HCT116 (cell line): ENCODE results near the gene STAG1. TPM values are rescaled to one million over a fixed set of nuclear protein-coding genes. Genes with fewer than 3 reads are reported as not detected.

Source experiments
- ATAC-seq: fragments of 200-7000 bp; cut with Tn5 transposase; 2 replicates; pipeline ENCODE4 v1.9.1; 2020; ENCODE audit warnings: mild to moderate bottlenecking, moderate library complexity
- BruUV-seq: library from RNA; stranded (reverse); fragments of 400-500 nt; replicated peaks from 2 replicates; lab custom pipeline; 2021; lab: Mats Ljungman, UMichigan
- CTCF ChIA-PET: fragments of 300-600 bp; sonication (Branson Sonifier 250); formaldehyde crosslinking; loops from one replicate; lab custom pipeline; 2021; ENCODE audit warnings: antibody characterized with exemption; lab: Charles Lee
- POLR2A ChIA-PET: fragments of 300-600, 350-600 bp; sonication (Branson Sonifier 250); formaldehyde crosslinking; loops from one replicate; lab custom pipeline; 2021; ENCODE audit warnings: antibody characterized with exemption; lab: Charles Lee
- RAD21 ChIA-PET, 2 experiments: fragments of 300-600 bp; sonication (Branson Sonifier 250); formaldehyde crosslinking; loops; one replicate each; lab custom pipeline; 2023; ENCODE audit warnings: low total read pairs in 2 of 2; ENCODE audit not compliant: uncharacterized antibody in 2 of 2, unreplicated experiment in 2 of 2, low non-redundant PET in 1 of 2; lab: Charles Lee
- DNase-seq: peaks from one replicate; pipeline ENCODE4 v3.0.0-alpha.2; 2010; ENCODE audit warnings: low read depth, low spot score
- H2AFZ ChIP-seq: fragments of 200-600 bp; shearing (Covaris generic), sonication (generic); 2 replicates; pipeline ENCODE4 v1.6.1; 2017; ENCODE audit warnings: low read depth, mixed run types, mixed read lengths, antibody characterized with exemption, low read length; ENCODE audit not compliant: poor library complexity, severe bottlenecking
- H3K27ac ChIP-seq: 2 replicates; pipeline ENCODE4 v1.5.1; 2012; ENCODE audit warnings: low read depth, low read length
- H3K27me3 ChIP-seq: fragments of 200-600 bp; sonication (generic); 2 replicates; pipeline ENCODE4 v1.6.1; 2016; ENCODE audit warnings: mixed run types, low read length, mixed read lengths; ENCODE audit not compliant: insufficient read depth
- H3K36me3 ChIP-seq, 2 experiments: fragments of 200-500 bp in 1 of 2; fragments of 200-600 bp in 1 of 2; sonication (Bioruptor generic) in 1 of 2; sonication (generic) in 1 of 2; 2 replicates each; pipeline versions ENCODE4 v1.5.1 to v1.6.1; 2014 to 2016; ENCODE audit warnings: low read length in 2 of 2, inconsistent platforms in 1 of 2, mixed read lengths in 1 of 2, mixed run types in 1 of 2; ENCODE audit not compliant: insufficient read depth in 2 of 2, control insufficient read depth in 1 of 2
- H3K4me1 ChIP-seq, 2 experiments: fragments of 200-600 bp in 1 of 2; sonication (generic) in 1 of 2; 2 replicates each; pipeline versions ENCODE4 v1.5.1 to v1.6.1; 2012 to 2017; ENCODE audit warnings: low read length in 2 of 2, inconsistent platforms in 1 of 2, mild to moderate bottlenecking in 1 of 2, mixed read lengths in 1 of 2, mixed run types in 1 of 2, moderate library complexity in 1 of 2; ENCODE audit not compliant: insufficient read depth in 2 of 2, control insufficient read depth in 1 of 2
- H3K4me2 ChIP-seq: fragments of 200-600 bp; sonication (generic); 2 replicates; pipeline ENCODE4 v1.6.1; 2017; ENCODE audit warnings: mixed run types, low read length, mixed read lengths
- H3K4me3 ChIP-seq, 2 experiments: fragments of 200-600 bp in 1 of 2; sonication (generic) in 1 of 2; replicated peaks in 1 of 2; 2 replicates each; pipeline ENCODE4 v1.5.1; 2011 to 2016; ENCODE audit warnings: low read length in 2 of 2, control low read depth in 1 of 2, low read depth in 1 of 2, mild to moderate bottlenecking in 1 of 2, mixed read lengths in 1 of 2, mixed run types in 1 of 2
- H3K79me2 ChIP-seq: fragments of 200-600 bp; sonication (generic); 2 replicates; pipeline ENCODE4 v1.6.1; 2017; ENCODE audit warnings: mild to moderate bottlenecking, mixed run types, low read length, moderate library complexity, mixed read lengths; ENCODE audit not compliant: insufficient read depth
- H3K9ac ChIP-seq: fragments of 200-600 bp; sonication (generic); 2 replicates; pipeline ENCODE4 v1.6.1; 2016; ENCODE audit warnings: low read length, mixed read lengths
- H3K9me2 ChIP-seq: fragments of 200-600 bp; sonication (generic), shearing (Covaris generic); 2 replicates; pipeline ENCODE4 v1.6.1; 2017; ENCODE audit warnings: mixed run types, mild to moderate bottlenecking, moderate library complexity; ENCODE audit not compliant: insufficient read depth
- H3K9me3 ChIP-seq, 2 experiments: fragments of 200-500 bp in 1 of 2; fragments of 200-600 bp in 1 of 2; sonication (Bioruptor generic) in 1 of 2; sonication (generic) in 1 of 2; 2 replicates each; pipeline ENCODE4 v1.6.1; 2014 to 2017; ENCODE audit warnings: low read length in 2 of 2, mixed read lengths in 2 of 2, inconsistent platforms in 1 of 2, low read depth in 1 of 2, mild to moderate bottlenecking in 1 of 2, mixed run types in 1 of 2, moderate library complexity in 1 of 2; ENCODE audit not compliant: control insufficient read depth in 1 of 2, insufficient read depth in 1 of 2
- H4K20me1 ChIP-seq: fragments of 200-600 bp; sonication (generic), shearing (Covaris generic); 2 replicates; pipeline ENCODE4 v1.6.1; 2017; ENCODE audit warnings: mixed run types, mild to moderate bottlenecking, moderate library complexity; ENCODE audit not compliant: insufficient read depth
- ATF3 ChIP-seq: IDR thresholded peaks from 2 replicates; pipeline ENCODE4 v1.6.1; 2012
- CEBPB ChIP-seq: IDR thresholded peaks from 2 replicates; pipeline ENCODE4 v1.6.1; 2012; ENCODE audit warnings: low read depth
- EGR1 ChIP-seq: IDR thresholded peaks from 2 replicates; pipeline ENCODE4 v1.6.1; 2012; ENCODE audit warnings: low read depth
- ELF1 ChIP-seq: IDR thresholded peaks from 2 replicates; pipeline ENCODE4 v1.6.1; 2012; ENCODE audit warnings: low read depth, borderline replicate concordance
- EZH2 ChIP-seq: fragments of 200-600 bp; sonication (generic); IDR thresholded peaks from 2 replicates; pipeline ENCODE4 v1.6.1; 2017; ENCODE audit warnings: antibody characterized with exemption, mixed run types
- EZH2phosphoT487 ChIP-seq: fragments of 200-600 bp; IDR thresholded peaks from 2 replicates; pipeline ENCODE4 v1.6.1; 2018; ENCODE audit warnings: antibody characterized with exemption, borderline replicate concordance
- FOSL1 ChIP-seq: IDR thresholded peaks from 2 replicates; pipeline ENCODE4 v1.6.1; 2012; ENCODE audit warnings: low read depth
- JUND ChIP-seq: IDR thresholded peaks from 2 replicates; pipeline ENCODE4 v1.6.1; 2012
- MAX ChIP-seq: IDR thresholded peaks from 2 replicates; pipeline ENCODE4 v1.6.1; 2012
- POLR2A ChIP-seq: IDR thresholded peaks from 2 replicates; pipeline ENCODE4 v1.7.0; 2011; ENCODE audit warnings: borderline replicate concordance; ENCODE audit not compliant: insufficient read depth, insufficient read length; ENCODE audit errors: extremely low read depth
- POLR2AphosphoS5 ChIP-seq: IDR thresholded peaks from 2 replicates; pipeline ENCODE4 v1.6.1; 2011; ENCODE audit warnings: mild to moderate bottlenecking, low read depth, low read length, moderate library complexity
- SIN3A ChIP-seq: IDR thresholded peaks from 2 replicates; pipeline ENCODE4 v1.6.1; 2012; ENCODE audit warnings: low read depth
- SP1 ChIP-seq: IDR thresholded peaks from 2 replicates; pipeline ENCODE4 v1.6.1; 2012; ENCODE audit warnings: low read depth
- SRF ChIP-seq: IDR thresholded peaks from 2 replicates; pipeline ENCODE4 v1.6.1; 2012; ENCODE audit warnings: low read depth
- TCF7L2 ChIP-seq: IDR thresholded peaks from 2 replicates; pipeline ENCODE4 v1.7.0; 2011; ENCODE audit warnings: borderline replicate concordance, inconsistent platforms; ENCODE audit not compliant: insufficient read depth, insufficient read length; ENCODE audit errors: extremely low read depth
- ZFX ChIP-seq: fragments of 450-650 bp; IDR thresholded peaks from 2 replicates; pipeline ENCODE4 v1.6.1; 2017
- intact Hi-C: fragments of 100-400 bp; cut with micrococcal nuclease; formaldehyde crosslinking; loops from 2 replicates; pipeline ENCODE4 v1.10.0; 2022
- total RNA-seq: library from RNA; stranded (reverse); gene quantifications from one replicate; pipeline ENCODE4 v1.2.1, GENCODE V29; 2021; ENCODE audit not compliant: unreplicated experiment
- TF ChIP-seq, protein P1 (sequence below): IDR thresholded peaks from 2 replicates; pipeline ENCODE4 v1.6.1; 2012; ENCODE audit warnings: low read depth
- TF ChIP-seq, protein P2 (sequence below), 3 experiments: fragments of 200-600 bp in 1 of 3; sonication (generic) in 1 of 3; IDR thresholded peaks in 2 of 3; conservative IDR thresholded peaks in 1 of 3; 2 replicates each; pipeline ENCODE4 v1.5.1; 2012 to 2017; ENCODE audit warnings: low read depth in 2 of 3, low read length in 2 of 3, antibody characterized with exemption in 1 of 3, borderline replicate concordance in 1 of 3, control low read depth in 1 of 3, mild to moderate bottlenecking in 1 of 3, mixed read lengths in 1 of 3, mixed run types in 1 of 3, moderate library complexity in 1 of 3; ENCODE audit not compliant: insufficient read depth in 1 of 3

The STAG1 gene
- total RNA-seq, 1 experiment from 2014 or later = 29.4 TPM

- ChIA-PET CTCF (no interaction called here), RAD21 (no interaction called here)
- peaks cover 4% of the 10 kb centered on the region; the same call in 1 of the 2 replicates for H4K20me1 ChIP-seq
- no peak for TF ChIP-seq SRF
- no peak for TF ChIP-seq FOSL1
- no peak for TF ChIP-seq EGR1
- TF ChIP-seq JUND = no peak
- no peak for TF ChIP-seq ZFX
- TF ChIP-seq, protein P1, sequence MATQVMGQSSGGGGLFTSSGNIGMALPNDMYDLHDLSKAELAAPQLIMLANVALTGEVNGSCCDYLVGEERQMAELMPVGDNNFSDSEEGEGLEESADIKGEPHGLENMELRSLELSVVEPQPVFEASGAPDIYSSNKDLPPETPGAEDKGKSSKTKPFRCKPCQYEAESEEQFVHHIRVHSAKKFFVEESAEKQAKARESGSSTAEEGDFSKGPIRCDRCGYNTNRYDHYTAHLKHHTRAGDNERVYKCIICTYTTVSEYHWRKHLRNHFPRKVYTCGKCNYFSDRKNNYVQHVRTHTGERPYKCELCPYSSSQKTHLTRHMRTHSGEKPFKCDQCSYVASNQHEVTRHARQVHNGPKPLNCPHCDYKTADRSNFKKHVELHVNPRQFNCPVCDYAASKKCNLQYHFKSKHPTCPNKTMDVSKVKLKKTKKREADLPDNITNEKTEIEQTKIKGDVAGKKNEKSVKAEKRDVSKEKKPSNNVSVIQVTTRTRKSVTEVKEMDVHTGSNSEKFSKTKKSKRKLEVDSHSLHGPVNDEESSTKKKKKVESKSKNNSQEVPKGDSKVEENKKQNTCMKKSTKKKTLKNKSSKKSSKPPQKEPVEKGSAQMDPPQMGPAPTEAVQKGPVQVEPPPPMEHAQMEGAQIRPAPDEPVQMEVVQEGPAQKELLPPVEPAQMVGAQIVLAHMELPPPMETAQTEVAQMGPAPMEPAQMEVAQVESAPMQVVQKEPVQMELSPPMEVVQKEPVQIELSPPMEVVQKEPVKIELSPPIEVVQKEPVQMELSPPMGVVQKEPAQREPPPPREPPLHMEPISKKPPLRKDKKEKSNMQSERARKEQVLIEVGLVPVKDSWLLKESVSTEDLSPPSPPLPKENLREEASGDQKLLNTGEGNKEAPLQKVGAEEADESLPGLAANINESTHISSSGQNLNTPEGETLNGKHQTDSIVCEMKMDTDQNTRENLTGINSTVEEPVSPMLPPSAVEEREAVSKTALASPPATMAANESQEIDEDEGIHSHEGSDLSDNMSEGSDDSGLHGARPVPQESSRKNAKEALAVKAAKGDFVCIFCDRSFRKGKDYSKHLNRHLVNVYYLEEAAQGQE = no peak
- no peak for TF ChIP-seq TCF7L2
- no peak for TF ChIP-seq CEBPB
- no peak for TF ChIP-seq SIN3A
- no peak for TF ChIP-seq ELF1
- TF ChIP-seq POLR2A = no peak
- no peak for TF ChIP-seq POLR2AphosphoS5
- no peak for TF ChIP-seq ATF3
- TF ChIP-seq MAX = no peak
- TF ChIP-seq EZH2 = no peak
- TF ChIP-seq, protein P2, sequence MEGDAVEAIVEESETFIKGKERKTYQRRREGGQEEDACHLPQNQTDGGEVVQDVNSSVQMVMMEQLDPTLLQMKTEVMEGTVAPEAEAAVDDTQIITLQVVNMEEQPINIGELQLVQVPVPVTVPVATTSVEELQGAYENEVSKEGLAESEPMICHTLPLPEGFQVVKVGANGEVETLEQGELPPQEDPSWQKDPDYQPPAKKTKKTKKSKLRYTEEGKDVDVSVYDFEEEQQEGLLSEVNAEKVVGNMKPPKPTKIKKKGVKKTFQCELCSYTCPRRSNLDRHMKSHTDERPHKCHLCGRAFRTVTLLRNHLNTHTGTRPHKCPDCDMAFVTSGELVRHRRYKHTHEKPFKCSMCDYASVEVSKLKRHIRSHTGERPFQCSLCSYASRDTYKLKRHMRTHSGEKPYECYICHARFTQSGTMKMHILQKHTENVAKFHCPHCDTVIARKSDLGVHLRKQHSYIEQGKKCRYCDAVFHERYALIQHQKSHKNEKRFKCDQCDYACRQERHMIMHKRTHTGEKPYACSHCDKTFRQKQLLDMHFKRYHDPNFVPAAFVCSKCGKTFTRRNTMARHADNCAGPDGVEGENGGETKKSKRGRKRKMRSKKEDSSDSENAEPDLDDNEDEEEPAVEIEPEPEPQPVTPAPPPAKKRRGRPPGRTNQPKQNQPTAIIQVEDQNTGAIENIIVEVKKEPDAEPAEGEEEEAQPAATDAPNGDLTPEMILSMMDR (IDR thresholded peaks at IDR 0.05 in 2 of 3, conservative IDR thresholded peaks at IDR 0.05 in 1 of 3; ENCODE audit: borderline replicate concordance in 1 of 3, insufficient read depth in 1 of 3, low read depth in 2 of 3, low read length in 2 of 3) = no peak
- TF ChIP-seq SP1 = no peak
- TF ChIP-seq EZH2phosphoT487 = no peak
- TF ChIP-seq, all 23 proteins: peak for 0
- Histone ChIP-seq H3K9me2 (no peaks in the 10 kb centered on the region), H3K9ac (no peak overlapping the region), H3K4me2 (no peak overlapping the region), H3K27me3 (no peaks in the 10 kb centered on the region), H2AFZ (no peak overlapping the region), H3K4me1 (peaks cover 11 to 21% of the 10 kb centered on the region in 2 experiments), H3K79me2 (peaks cover 89% of the 10 kb centered on the region), H3K36me3 (no peaks in the 10 kb centered on the region), H3K27ac (no peak overlapping the region), H3K9me3 (no peaks in the 10 kb centered on the region), H3K4me3 (no peak overlapping the region)
- ATAC-seq = no peak
- no TSS peak for BruUV-seq
- DNase-seq = no peak
- POLR2A ChIA-PET = no interaction called here
- intact Hi-C loops = no loop called here
Measured at GRCh38 chr3:136637176-136637575, 115.0 kb downstream of the STAG1 start.
